H1 (cell line): ENCODE data around the gene CHD6. TPM values are rescaled to one million over a fixed set of nuclear protein-coding genes. Genes with fewer than 3 reads are reported as not detected.

ENCODE experiments used
- CTCF ChIA-PET: fragments of 300-600 bp; sonication (Branson Sonifier 250); formaldehyde crosslinking; loops from one replicate; lab custom pipeline; 2021; ENCODE audit not compliant: partially characterized antibody; lab: Charles Lee
- POLR2A ChIA-PET: fragments of 300-600 bp; sonication (Branson Sonifier 250); formaldehyde crosslinking; loops from one replicate; lab custom pipeline; 2021; ENCODE audit warnings: inconsistent platforms; ENCODE audit not compliant: partially characterized antibody; lab: Charles Lee
- DNase-seq, 2 experiments: peaks; one replicate each; pipeline versions ENCODE4 v3.0.0 to v3.0.0-alpha.2; 2010 to 2022; ENCODE audit warnings: low spot score in 2 of 2, low read depth in 1 of 2, mixed read lengths in 1 of 2
- FAIRE-seq: peaks from 2 replicates; lab custom pipeline; 2011; peaks lifted over from hg19 to GRCh38; lab: Jason Lieb, UNC
- H2AFZ ChIP-seq: 2 replicates; pipeline ENCODE4 v1.8.1; 2012; ENCODE audit warnings: low read length, inconsistent platforms
- H2AK5ac ChIP-seq: 2 replicates; pipeline ENCODE4 v1.6.1; 2013; ENCODE audit warnings: low read depth, low read length
- H2BK120ac ChIP-seq: replicated peaks from 2 replicates; pipeline ENCODE3; 2013; ENCODE audit warnings: low read depth, low read length, inconsistent platforms
- H2BK12ac ChIP-seq: 2 replicates; pipeline ENCODE4 v1.6.1; 2013; ENCODE audit warnings: low read depth, low read length
- H2BK15ac ChIP-seq: 2 replicates; pipeline ENCODE4 v1.6.1; 2013; ENCODE audit warnings: low read length
- H2BK20ac ChIP-seq: 2 replicates; pipeline ENCODE4 v1.6.1; 2013; ENCODE audit warnings: low read length
- H2BK5ac ChIP-seq: 2 replicates; pipeline ENCODE4 v1.6.1; 2013; ENCODE audit warnings: low read depth, low read length
- H3K14ac ChIP-seq: 2 replicates; pipeline ENCODE4 v1.6.1; 2013; ENCODE audit warnings: inconsistent platforms; ENCODE audit not compliant: insufficient read length
- H3K18ac ChIP-seq: 2 replicates; pipeline ENCODE4 v1.6.1; 2013; ENCODE audit warnings: low read length; ENCODE audit errors: extremely low read depth
- H3K23ac ChIP-seq: 2 replicates; pipeline ENCODE4 v1.6.1; 2013; ENCODE audit warnings: inconsistent platforms; ENCODE audit not compliant: insufficient read length
- H3K23me2 ChIP-seq: 2 replicates; pipeline ENCODE4 v1.6.1; 2013; ENCODE audit warnings: low read depth, low read length
- H3K27ac ChIP-seq: 2 replicates; pipeline ENCODE4 v1.6.1; 2011; ENCODE audit warnings: low read depth, low read length, inconsistent platforms
- H3K27me3 ChIP-seq, 4 experiments: replicated peaks in 1 of 4; 1 replicate in 1 of 4; 2 replicates in 3 of 4; pipeline versions ENCODE4 v1.6.1 to v1.8.1; 2011 to 2013; ENCODE audit warnings: low read length in 3 of 4, mild to moderate bottlenecking in 3 of 4, inconsistent platforms in 2 of 4, mixed read lengths in 2 of 4, moderate library complexity in 1 of 4; ENCODE audit not compliant: control insufficient read depth in 3 of 4, insufficient read depth in 3 of 4; ENCODE audit errors: extremely low read depth in 1 of 4
- H3K36me3 ChIP-seq, 4 experiments: 2 replicates each; pipeline versions ENCODE4 v1.6.1 to v1.8.1; 2011 to 2013; ENCODE audit warnings: mild to moderate bottlenecking in 4 of 4, low read length in 3 of 4, moderate library complexity in 2 of 4, control low read depth in 1 of 4, inconsistent platforms in 1 of 4; ENCODE audit not compliant: insufficient read depth in 4 of 4, control insufficient read depth in 2 of 4
- H3K4ac ChIP-seq: replicated peaks from 2 replicates; pipeline ENCODE3; 2013; ENCODE audit warnings: low read length, low read depth, mixed read lengths, inconsistent platforms; ENCODE audit not compliant: insufficient read length
- H3K4me1 ChIP-seq, 4 experiments: replicated peaks in 1 of 4; 1 replicate in 1 of 4; 2 replicates in 3 of 4; pipeline versions ENCODE4 v1.6.1 to v1.8.1; 2011 to 2013; ENCODE audit warnings: low read length in 3 of 4, inconsistent platforms in 2 of 4, mixed read lengths in 1 of 4; ENCODE audit not compliant: insufficient read depth in 4 of 4, control insufficient read depth in 3 of 4
- H3K4me2 ChIP-seq, 2 experiments: 2 replicates each; pipeline versions ENCODE4 v1.6.1 to v1.8.1; 2011 to 2013; ENCODE audit warnings: low read depth in 2 of 2, low read length in 2 of 2, control low read depth in 1 of 2, inconsistent platforms in 1 of 2, mild to moderate bottlenecking in 1 of 2; ENCODE audit not compliant: insufficient read depth in 1 of 2
- H3K4me3 ChIP-seq, 4 experiments: fragments of 200-600, 300-600 bp in 1 of 4; sonication (generic), shearing (Covaris generic), sonication (Bioruptor Twin) in 1 of 4; 2 replicates each; pipeline versions ENCODE4 v1.5.1 to v1.8.1; 2011 to 2016; ENCODE audit warnings: low read length in 4 of 4, low read depth in 3 of 4, control low read depth in 2 of 4, inconsistent platforms in 2 of 4, mild to moderate bottlenecking in 2 of 4, mixed read lengths in 1 of 4, moderate library complexity in 1 of 4; ENCODE audit not compliant: insufficient read depth in 2 of 4; ENCODE audit errors: extremely low read depth in 1 of 4
- H3K56ac ChIP-seq: replicated peaks from 2 replicates; pipeline ENCODE3; 2013; ENCODE audit warnings: low read depth, mild to moderate bottlenecking, mixed read lengths, low read length, inconsistent platforms; ENCODE audit not compliant: insufficient read length
- H3K79me1 ChIP-seq: 2 replicates; pipeline ENCODE4 v1.6.1; 2013; ENCODE audit warnings: low read depth, low read length, control low read depth
- H3K79me2 ChIP-seq, 2 experiments: 2 replicates each; pipeline versions ENCODE4 v1.6.1 to v1.8.1; 2012 to 2013; ENCODE audit warnings: low read length in 2 of 2, mild to moderate bottlenecking in 2 of 2, inconsistent platforms in 1 of 2; ENCODE audit not compliant: insufficient read depth in 2 of 2, control insufficient read depth in 1 of 2
- H3K9ac ChIP-seq, 4 experiments: replicated peaks in 1 of 4; 1 replicate in 1 of 4; 2 replicates in 3 of 4; pipeline versions ENCODE4 v1.6.1 to v1.8.1; 2011 to 2013; ENCODE audit warnings: low read depth in 3 of 4, low read length in 3 of 4, control low read depth in 2 of 4, mild to moderate bottlenecking in 2 of 4, moderate library complexity in 2 of 4, inconsistent platforms in 1 of 4; ENCODE audit errors: extremely low read depth in 1 of 4
- H3K9me3 ChIP-seq, 2 experiments: 2 replicates each; pipeline versions ENCODE4 v1.6.1 to v1.8.1; 2012 to 2013; ENCODE audit warnings: mild to moderate bottlenecking in 2 of 2, moderate library complexity in 2 of 2, control low read depth in 1 of 2, inconsistent platforms in 1 of 2, low read depth in 1 of 2, low read length in 1 of 2, mixed read lengths in 1 of 2; ENCODE audit not compliant: insufficient read depth in 2 of 2
- H4K20me1 ChIP-seq, 2 experiments: replicated peaks in 1 of 2; 2 replicates each; pipeline versions ENCODE3 to v1.8.1; 2011 to 2013; ENCODE audit warnings: inconsistent platforms in 2 of 2, low read length in 2 of 2, mild to moderate bottlenecking in 1 of 2; ENCODE audit not compliant: insufficient read depth in 2 of 2, control insufficient read depth in 1 of 2
- H4K5ac ChIP-seq: 2 replicates; pipeline ENCODE4 v1.6.1; 2013; ENCODE audit warnings: low read length, low read depth, mixed read lengths, inconsistent platforms; ENCODE audit not compliant: insufficient read length
- H4K8ac ChIP-seq: 2 replicates; pipeline ENCODE4 v1.8.0; 2013; ENCODE audit warnings: mild to moderate bottlenecking, moderate library complexity, low read length, inconsistent platforms; ENCODE audit not compliant: insufficient read depth; ENCODE audit errors: extremely low read depth
- H4K91ac ChIP-seq: replicated peaks from 2 replicates; pipeline ENCODE3; 2013; ENCODE audit warnings: low read length, mixed read lengths, inconsistent platforms; ENCODE audit not compliant: insufficient read length
- BCL11A ChIP-seq, 2 experiments: IDR thresholded peaks; one replicate each; pipeline ENCODE4 v1.6.1; 2011; ENCODE audit warnings: low read depth in 2 of 2, low read length in 2 of 2, mild to moderate bottlenecking in 2 of 2
- CBX5 ChIP-seq: fragments of 300-800, 300-1000 bp; sonication (generic); IDR thresholded peaks from 2 replicates; pipeline ENCODE4 v1.7.1; 2016; ENCODE audit warnings: antibody characterized with exemption, low read length, low read depth
- CEBPB ChIP-seq: IDR thresholded peaks from 2 replicates; pipeline ENCODE4 v1.6.1; 2012; ENCODE audit warnings: low read depth, low read length
- CHD2 ChIP-seq: IDR thresholded peaks from 2 replicates; pipeline ENCODE4 v1.6.1; 2012; ENCODE audit warnings: low read length, improper control_type of control experiment
- NRF1 ChIP-seq: IDR thresholded peaks from 2 replicates; pipeline ENCODE4 v1.6.1; 2011; ENCODE audit warnings: mild to moderate bottlenecking, low read depth, low read length, improper control_type of control experiment
- POLR2AphosphoS5 ChIP-seq: IDR thresholded peaks from 2 replicates; pipeline ENCODE4 v1.6.1; 2011; ENCODE audit warnings: low read depth, low read length
- RNF2 ChIP-seq: fragments of 200-900, 300-1000 bp; sonication (generic); IDR thresholded peaks from 2 replicates; pipeline ENCODE4 v1.7.1; 2016; ENCODE audit warnings: borderline replicate concordance, low read depth, mild to moderate bottlenecking, antibody characterized with exemption, low read length; ENCODE audit not compliant: poor library complexity, severe bottlenecking; ENCODE audit errors: missing control alignments
- SAP30 ChIP-seq: fragments of 300-600 bp; sonication (generic); IDR thresholded peaks from 2 replicates; pipeline ENCODE4 v1.7.1; 2012; ENCODE audit warnings: low read length, moderate library complexity, mild to moderate bottlenecking, inconsistent platforms; ENCODE audit not compliant: insufficient read depth, insufficient replicate concordance
- SIN3A ChIP-seq, 2 experiments: IDR thresholded peaks in 1 of 2; conservative IDR thresholded peaks in 1 of 2; 2 replicates each; pipeline ENCODE4 v1.6.1; 2011 to 2012; ENCODE audit warnings: low read length in 2 of 2, improper control_type of control experiment in 1 of 2, low read depth in 1 of 2, mild to moderate bottlenecking in 1 of 2
- TAF1 ChIP-seq: IDR thresholded peaks from 2 replicates; pipeline ENCODE4 v1.6.1; 2011; ENCODE audit warnings: mild to moderate bottlenecking, low read depth, low read length
- WGBS, 2 experiments: shearing (Covaris generic) in 1 of 2; methylation state at CpG; one replicate each; pipeline versions ENCODE4 v1.1.6 to v1.1.7; 2013 to 2015; ENCODE audit warnings: low lambda C conversion rate in 2 of 2, mixed read lengths in 2 of 2, inconsistent platforms in 1 of 2, low coverage in 1 of 2, missing lambda C conversion rate in 1 of 2; ENCODE audit not compliant: insufficient replicate concordance in 2 of 2, insufficient coverage in 1 of 2, insufficient read length in 1 of 2; ENCODE audit errors: extremely low coverage in 1 of 2, missing lambda C conversion rate in 1 of 2; 5-methylcytosine and 5-hydroxymethylcytosine counted together
- polyA plus RNA-seq, 7 experiments: library from polyadenylated mRNA; depleted of rRNA in 3 of 7; stranded (reverse) in 5 of 7; unstranded in 2 of 7; fragments of >200 nt in 5 of 7; fragments of 200-250 nt in 2 of 7; gene quantifications; 1 replicate in 5 of 7; 2 replicates in 1 of 7; 4 replicates in 1 of 7; pipeline versions ENCODE4 v1.2.1 to v1.2.3, GENCODE V29; 2011 to 2013; ENCODE audit warnings: missing spikeins in 2 of 7, mixed read lengths in 2 of 7
- total RNA-seq: library from RNA; stranded (reverse); fragmentation: NEBNext Ultra II Directional; extraction: Animal tissue kit (Norgen Biotek cat#: 25700); gene quantifications from 2 replicates; pipeline ENCODE4 v1.2.1, GENCODE V29; 2021
- TF ChIP-seq, protein P1 (sequence below), 3 experiments: IDR thresholded peaks; 1 replicate in 2 of 3; 2 replicates in 1 of 3; pipeline versions ENCODE4 v1.5.1 to v1.6.1; 2011; ENCODE audit warnings: low read length in 3 of 3, mild to moderate bottlenecking in 3 of 3, inconsistent platforms in 2 of 3, low read depth in 1 of 3, moderate library complexity in 1 of 3; ENCODE audit not compliant: insufficient read depth in 1 of 3; ENCODE audit errors: control extremely low read depth in 1 of 3

CHD6 gene
- total and polyA plus RNA-seq, 2 of the 8 experiments (the other 6 are each of a cell fraction or from before 2014, with no cell fraction given), result 11.1 to 62.9 TPM

GRCh38 chr20:41601742-41602141, 16.4 kb downstream of the CHD6 start:
- WGBS, 2 experiments, result 85% methylated on average over 4 of the region's 4 CpGs; no CpG with 5 or more reads in 1 of the 2 experiments
- no peak overlapping the region for H3K56ac ChIP-seq
- no peak overlapping the region for H3K9ac ChIP-seq
- no peak overlapping the region for H3K4me2 ChIP-seq
- no peak overlapping the region for H3K4me3 ChIP-seq
- no peak overlapping the region for H2AFZ ChIP-seq
- DNase-seq (peak in 1 of 2 experiments; percentile 22), FAIRE-seq (no peak)
- no peak overlapping the region for H3K23ac ChIP-seq
- H3K4ac ChIP-seq, result no peak overlapping the region
- no peak overlapping the region for H2BK15ac ChIP-seq
- no peaks in the 10 kb centered on the region for H3K27me3 ChIP-seq
- no peaks in the 10 kb centered on the region for H3K9me3 ChIP-seq
- peaks cover 14% of the 10 kb centered on the region for H3K79me1 ChIP-seq
- no peak overlapping the region for H3K14ac ChIP-seq
- no peak overlapping the region for H4K91ac ChIP-seq
- no peak overlapping the region for H3K27ac ChIP-seq
- H2BK5ac ChIP-seq, result no peak overlapping the region
- peaks cover 40 to 100% of the 10 kb centered on the region in 2 experiments for H3K79me2 ChIP-seq
- no peaks in the 10 kb centered on the region for H3K23me2 ChIP-seq
- no peak overlapping the region for H2BK20ac ChIP-seq
- H4K20me1 ChIP-seq, result peaks cover 14 to 24% of the 10 kb centered on the region in 2 experiments
- H3K18ac ChIP-seq, result no peak overlapping the region
- H2BK12ac ChIP-seq, result no peak overlapping the region
- peaks cover 0 to 4% (median 0%) of the 10 kb centered on the region in 4 experiments; a peak in 1 of 8 replicates for H3K36me3 ChIP-seq
- POLR2A ChIA-PET, result interaction anchor here (1.3 kb wide), 1 partner anchor 10 kb away, joined by 3 read pairs; no protein-coding TSS in a partner anchor
- CTCF ChIA-PET, result no interaction called here
- H2BK120ac ChIP-seq, result no peak overlapping the region
- H2AK5ac ChIP-seq, result no peak overlapping the region
- no peak overlapping the region for H4K5ac ChIP-seq
- H4K8ac ChIP-seq, result no peak overlapping the region
- peaks cover 0 to 6% (median 2%) of the 10 kb centered on the region in 4 experiments; a peak in 1 of 7 replicates for H3K4me1 ChIP-seq
- no peak for TF ChIP-seq TAF1
- TF ChIP-seq CHD2, result no peak
- TF ChIP-seq, protein P1, sequence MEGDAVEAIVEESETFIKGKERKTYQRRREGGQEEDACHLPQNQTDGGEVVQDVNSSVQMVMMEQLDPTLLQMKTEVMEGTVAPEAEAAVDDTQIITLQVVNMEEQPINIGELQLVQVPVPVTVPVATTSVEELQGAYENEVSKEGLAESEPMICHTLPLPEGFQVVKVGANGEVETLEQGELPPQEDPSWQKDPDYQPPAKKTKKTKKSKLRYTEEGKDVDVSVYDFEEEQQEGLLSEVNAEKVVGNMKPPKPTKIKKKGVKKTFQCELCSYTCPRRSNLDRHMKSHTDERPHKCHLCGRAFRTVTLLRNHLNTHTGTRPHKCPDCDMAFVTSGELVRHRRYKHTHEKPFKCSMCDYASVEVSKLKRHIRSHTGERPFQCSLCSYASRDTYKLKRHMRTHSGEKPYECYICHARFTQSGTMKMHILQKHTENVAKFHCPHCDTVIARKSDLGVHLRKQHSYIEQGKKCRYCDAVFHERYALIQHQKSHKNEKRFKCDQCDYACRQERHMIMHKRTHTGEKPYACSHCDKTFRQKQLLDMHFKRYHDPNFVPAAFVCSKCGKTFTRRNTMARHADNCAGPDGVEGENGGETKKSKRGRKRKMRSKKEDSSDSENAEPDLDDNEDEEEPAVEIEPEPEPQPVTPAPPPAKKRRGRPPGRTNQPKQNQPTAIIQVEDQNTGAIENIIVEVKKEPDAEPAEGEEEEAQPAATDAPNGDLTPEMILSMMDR (IDR thresholded peaks at IDR 0.05; ENCODE audit: control extremely low read depth in 1 of 3, insufficient read depth in 1 of 3, low read depth in 1 of 3, low read length in 3 of 3), result no peak
- TF ChIP-seq NRF1, result no peak
- no peak for TF ChIP-seq SIN3A (conservative IDR thresholded peaks at IDR 0.05 in 1 of 2, IDR thresholded peaks at IDR 0.05 in 1 of 2; ENCODE audit: low read depth in 1 of 2, low read length in 2 of 2)
- TF ChIP-seq BCL11A (IDR thresholded peaks at IDR 0.05; ENCODE audit: low read depth in 2 of 2, low read length in 2 of 2), result no peak
- no peak for TF ChIP-seq RNF2
- no peak for TF ChIP-seq SAP30
- no peak for TF ChIP-seq CBX5
- TF ChIP-seq CEBPB, result no peak
- no peak for TF ChIP-seq POLR2AphosphoS5
